Gastroesophageal sphincter (tissue), 4 donors: ENCODE measurements around the gene COL15A1. TPM values are rescaled to one million over a fixed set of nuclear protein-coding genes. Genes with fewer than 3 reads are reported as not detected.

ENCODE experiments used
- ATAC-seq: fragments of 150-250 bp; one replicate; pipeline ENCODE4 v1.9.1; 2016; ENCODE audit warnings: mild to moderate bottlenecking, moderate library complexity
- H3K27ac ChIP-seq, 4 donors: fragments of 200-600 bp; sonication (generic) in 3 of 4; 1 replicate in 3 of 4; 2 replicates in 1 of 4; pipeline ENCODE4 v1.5.1; 2016 to 2019
- H3K27me3 ChIP-seq: fragments of 200-600 bp; sonication (generic); one replicate; pipeline ENCODE4 v1.5.1; 2019
- H3K36me3 ChIP-seq, 2 donors: fragments of 200-600 bp; sonication (generic); one replicate each; pipeline ENCODE4 v1.5.1; 2019; ENCODE audit warnings: control low read depth in 1 of 2
- H3K4me1 ChIP-seq, 3 donors: fragments of 200-600 bp; sonication (generic); 1 replicate in 2 of 3; 2 replicates in 1 of 3; pipeline ENCODE4 v1.5.1; 2016 to 2019; ENCODE audit warnings: control low read depth in 2 of 3
- H3K4me3 ChIP-seq, 2 donors: fragments of 200-600 bp; sonication (generic); one replicate each; pipeline ENCODE4 v1.5.1; 2019; ENCODE audit warnings: mild to moderate bottlenecking in 1 of 2, moderate library complexity in 1 of 2
- H3K9me3 ChIP-seq, 3 donors: fragments of 200-600 bp; sonication (generic); one replicate each; pipeline ENCODE4 v1.5.1; 2017 to 2019; ENCODE audit warnings: control low read depth in 2 of 3
- CTCF ChIP-seq, 4 experiments: fragments of 200-600 bp in 2 of 4; fragments of 450-650 bp in 2 of 4; sonication (generic) in 1 of 4; IDR thresholded peaks; one replicate each; pipeline ENCODE4 v1.5.1; 2017 to 2019; ENCODE audit warnings: antibody characterized with exemption in 4 of 4, mild to moderate bottlenecking in 2 of 4, moderate library complexity in 2 of 4
- EP300 ChIP-seq: sonication (generic); formaldehyde crosslinking; IDR thresholded peaks from one replicate; pipeline ENCODE4 v1.6.1; 2017; ENCODE audit warnings: antibody characterized with exemption, mild to moderate bottlenecking
- POLR2A ChIP-seq, 2 donors: fragments of 450-650 bp; IDR thresholded peaks; one replicate each; pipeline ENCODE4 v1.6.1; 2017; ENCODE audit warnings: antibody characterized with exemption in 2 of 2, mild to moderate bottlenecking in 2 of 2, moderate library complexity in 1 of 2
- POLR2AphosphoS5 ChIP-seq: sonication (generic); formaldehyde crosslinking; IDR thresholded peaks from one replicate; pipeline ENCODE4 v1.6.1; 2017; ENCODE audit warnings: antibody characterized with exemption
- WGBS, 2 donors: methylation state at CpG; one replicate each; pipeline ENCODE4 v1.1.5; 2018; ENCODE audit warnings: low coverage in 1 of 2; 5-methylcytosine and 5-hydroxymethylcytosine counted together
- total RNA-seq, 4 donors: library from RNA; depleted of rRNA; stranded (reverse); fragments of >200 nt; gene quantifications; one replicate each; pipeline ENCODE4 v1.1.0, GENCODE V29; 2016

Gene COL15A1
- total RNA-seq, 4 donors from 2014 or later: 80.5 to 256 (median 97.2) TPM

- peaks cover 18 to 100% (median 42%) of the 10 kb centered on the region in 3 donors for H3K4me1 ChIP-seq
- ATAC-seq: no peak
- peak overlapping the region in 3 of 4 donors; percentile 88 to 93 (median 91) for H3K27ac ChIP-seq
- TF ChIP-seq EP300 (no peak), CTCF (IDR thresholded peaks at IDR 0.05) (no peak), POLR2A (IDR thresholded peaks at IDR 0.05) (no peak), POLR2AphosphoS5 (no peak)
- no peak overlapping the region for H3K4me3 ChIP-seq
- no peaks in the 10 kb centered on the region for H3K36me3 ChIP-seq
- no peaks in the 10 kb centered on the region for H3K27me3 ChIP-seq
- 78% methylated on average over 3 of the region's 4 CpGs; no CpG with 5 or more reads in 1 of the 2 donors for WGBS, 2 donors
- H3K9me3 ChIP-seq: no peaks in the 10 kb centered on the region
Observed at GRCh38 chr9:98967257-98967656, 23.6 kb downstream of the COL15A1 start.

GRCh38 chr9:98967680-98968079 lies 24.0 kb downstream of the COL15A1 start:
- TF ChIP-seq POLR2AphosphoS5: no peak
- TF ChIP-seq POLR2A (IDR thresholded peaks at IDR 0.05): no peak
- TF ChIP-seq CTCF (IDR thresholded peaks at IDR 0.05): no peak
- TF ChIP-seq EP300: no peak
- no peaks in the 10 kb centered on the region for H3K27me3 ChIP-seq
- peak overlapping the region in 3 of 4 donors; percentile 88 to 93 (median 91) for H3K27ac ChIP-seq
- 75% methylated on average over 3 of the region's 4 CpGs; no CpG with 5 or more reads in 1 of the 2 donors for WGBS, 2 donors
- H3K4me3 ChIP-seq: no peak overlapping the region
- H3K36me3 ChIP-seq: no peaks in the 10 kb centered on the region
- H3K4me1 ChIP-seq: peaks cover 17 to 100% (median 44%) of the 10 kb centered on the region in 3 donors
- H3K9me3 ChIP-seq: no peaks in the 10 kb centered on the region
- ATAC-seq: no peak

- no peak for TF ChIP-seq POLR2AphosphoS5
- no peak for ATAC-seq
- no peaks in the 10 kb centered on the region for H3K9me3 ChIP-seq
- 64 to 89% methylated on average over 4 of the region's 6 CpGs for WGBS, 2 donors
- H3K27ac ChIP-seq: peak overlapping the region in 3 of 4 donors; percentile 88 to 93 (median 91)
- no peak overlapping the region for H3K4me3 ChIP-seq
- peaks cover 13 to 100% (median 47%) of the 10 kb centered on the region in 3 donors for H3K4me1 ChIP-seq
- no peaks in the 10 kb centered on the region for H3K36me3 ChIP-seq
- H3K27me3 ChIP-seq: no peaks in the 10 kb centered on the region
Observed at GRCh38 chr9:98968601-98969337, 25.1 kb downstream of the COL15A1 start.

- H3K27ac ChIP-seq: peak overlapping the region; percentile 24 to 91 (median 89)
- no peak overlapping the region for H3K4me3 ChIP-seq
- WGBS, 2 donors: 83 to 85% methylated on average over 7 of the region's 7 CpGs
- H3K27me3 ChIP-seq: no peaks in the 10 kb centered on the region
- peaks cover 9 to 100% (median 54%) of the 10 kb centered on the region in 3 donors for H3K4me1 ChIP-seq
- H3K36me3 ChIP-seq: no peaks in the 10 kb centered on the region
- ATAC-seq: no peak
- TF ChIP-seq POLR2A (IDR thresholded peaks at IDR 0.05) (no peak), CTCF (IDR thresholded peaks at IDR 0.05) (no peak), POLR2AphosphoS5 (no peak), EP300 (no peak)
- H3K9me3 ChIP-seq: no peaks in the 10 kb centered on the region
Observed at GRCh38 chr9:98970532-98971041, 26.9 kb downstream of the COL15A1 start.

DNA sequence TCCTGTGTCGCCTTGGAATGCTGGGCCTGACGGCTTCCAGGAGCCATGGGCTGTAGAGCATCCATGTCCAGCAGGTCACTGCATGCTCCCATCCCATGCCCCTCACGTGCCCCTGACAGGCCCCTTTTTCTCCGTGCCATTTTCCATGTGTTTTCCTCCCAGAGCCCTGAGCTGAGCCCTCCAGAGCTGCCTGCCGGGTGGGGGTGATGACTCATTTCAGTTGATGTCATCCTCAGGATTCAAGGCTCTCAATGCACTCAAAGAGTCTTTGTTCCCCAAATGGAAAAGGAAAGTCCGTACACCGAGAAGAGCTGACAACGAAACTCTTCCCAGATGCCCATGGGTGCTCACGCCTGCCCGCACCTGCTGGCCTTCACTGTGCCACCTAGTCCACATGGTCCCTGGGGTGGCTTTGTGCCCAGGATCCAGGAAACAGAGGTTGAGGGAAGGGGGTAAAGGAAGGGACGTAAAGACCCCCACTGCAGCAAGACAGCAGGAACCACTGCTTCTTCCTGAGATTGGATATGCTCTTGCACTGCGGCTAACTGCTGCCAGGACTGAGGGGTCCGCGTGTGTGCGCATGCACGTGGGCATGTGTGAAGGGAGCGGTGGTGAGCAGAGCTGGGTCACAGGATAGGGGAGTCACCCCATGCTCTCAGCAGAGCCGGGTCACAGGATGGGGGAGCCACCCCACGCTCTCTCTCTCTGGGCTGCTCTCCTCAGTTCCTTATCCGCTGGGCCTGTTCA lies 27.6 kb downstream of the COL15A1 start:
- peaks cover 3 to 100% (median 50%) of the 10 kb centered on the region in 3 donors for H3K4me1 ChIP-seq
- ATAC-seq: peak; percentile 45
- peak overlapping the region; percentile 35 to 91 (median 89) for H3K27ac ChIP-seq

More for the DNA sequence above, 27.6 kb downstream of the COL15A1 start:
- Histone ChIP-seq H3K9me3 (no peaks in the 10 kb centered on the region), H3K4me3 (no peak overlapping the region), H3K27me3 (no peaks in the 10 kb centered on the region), H3K36me3 (no peaks in the 10 kb centered on the region)
- TF ChIP-seq POLR2AphosphoS5 (peak; percentile 31), EP300 (no peak)
- 49 to 66% methylated on average over 6 to 10 of the region's 20 CpGs for WGBS, 2 donors
